D341Med (cell line): ENCODE measurements around the gene SLC29A3.
A peak's percentile ranks its signal among the peaks of the same experiment; 100 is the strongest.

Experiments
- DNase-seq: peaks from one replicate; pipeline ENCODE4 v3.0.0; 2012; ENCODE audit warnings: low spot score

The SLC29A3 gene

DNA sequence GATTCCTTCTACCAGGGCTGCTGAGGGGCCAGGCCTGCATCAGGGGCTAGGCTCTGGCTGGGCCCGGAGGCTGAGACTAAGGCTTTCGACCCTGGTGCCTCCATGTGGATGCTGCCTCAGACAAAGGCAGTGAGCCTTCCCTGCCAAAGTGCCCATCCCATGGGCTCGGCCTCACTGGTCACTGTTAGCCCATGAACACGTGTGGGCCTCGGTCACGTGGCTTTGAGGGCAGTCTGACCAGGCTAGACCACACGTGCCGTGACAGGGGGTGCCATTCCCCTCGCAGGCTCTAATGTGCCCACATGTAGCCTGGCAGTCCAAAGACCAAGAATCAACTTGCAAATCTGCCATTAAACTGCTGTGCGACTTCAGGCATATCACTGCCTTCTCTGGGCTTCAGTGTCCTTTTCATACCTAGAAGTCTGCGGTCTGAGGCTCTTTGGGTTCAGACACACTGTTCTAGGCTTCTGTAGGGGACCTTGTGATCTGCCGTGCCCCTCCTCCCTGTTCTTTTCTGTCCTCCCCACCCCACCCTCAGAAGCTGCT is 17.6 kb upstream of the SLC29A3 start:
- DNase-seq, result no peak

GRCh38 chr10:71302451-71302850 is 16.6 kb upstream of the SLC29A3 start:
- no peak for DNase-seq

DNA sequence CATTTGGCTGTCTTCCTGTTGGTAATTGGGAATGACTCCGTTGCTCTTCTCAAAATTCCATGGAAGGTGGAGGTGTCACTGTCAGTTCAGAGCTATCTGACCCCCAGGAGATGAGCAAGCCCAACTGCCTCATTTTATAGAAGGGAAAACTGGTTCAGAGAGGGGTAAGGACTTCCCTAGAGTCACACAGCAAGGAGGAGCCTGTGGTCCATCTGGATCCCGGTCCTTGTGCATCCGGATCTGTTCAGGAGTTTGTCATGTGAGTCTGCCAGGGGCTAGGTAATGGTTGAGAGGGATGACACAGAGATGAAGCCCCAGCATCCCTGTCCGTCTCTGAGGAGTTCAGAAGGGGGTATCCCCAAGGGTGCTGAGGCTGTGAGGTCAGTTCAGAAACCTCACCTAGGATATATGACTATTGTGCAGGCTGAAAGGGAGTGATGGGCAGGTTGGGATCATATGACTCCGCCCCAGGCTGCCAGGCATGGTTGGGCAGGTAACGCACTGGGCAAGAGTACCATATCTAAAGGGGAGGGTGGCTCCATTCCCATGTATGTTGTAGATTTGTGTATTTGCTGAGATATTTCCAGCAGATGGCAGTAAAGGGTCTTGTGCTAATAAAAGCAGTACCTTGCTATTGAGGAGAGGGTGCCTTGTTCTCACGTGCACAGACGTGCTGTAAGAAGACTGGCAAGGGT is 16.0 kb upstream of the SLC29A3 start:
- peak; percentile 52 for DNase-seq

DNA sequence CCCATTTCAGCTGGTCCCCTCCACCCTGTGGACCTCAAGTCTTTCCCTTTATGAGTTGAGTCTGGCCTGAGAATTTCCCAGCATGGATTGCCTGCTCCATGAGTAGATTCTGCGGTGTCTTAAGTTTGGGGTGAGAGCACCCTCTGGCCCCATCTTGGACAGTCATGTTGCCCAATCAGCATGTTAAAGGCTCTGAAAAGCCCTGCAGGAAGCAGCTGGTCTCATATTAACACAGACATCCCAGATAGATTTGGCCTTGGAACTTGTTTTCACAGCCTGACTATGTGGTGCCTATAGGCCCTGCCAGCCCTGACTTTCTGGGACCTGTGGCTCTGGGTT is 15.5 kb upstream of the SLC29A3 start:
- DNase-seq, result no peak

GRCh38 chr10:71304914-71305313 is 14.1 kb upstream of the SLC29A3 start:
- no peak for DNase-seq

DNA sequence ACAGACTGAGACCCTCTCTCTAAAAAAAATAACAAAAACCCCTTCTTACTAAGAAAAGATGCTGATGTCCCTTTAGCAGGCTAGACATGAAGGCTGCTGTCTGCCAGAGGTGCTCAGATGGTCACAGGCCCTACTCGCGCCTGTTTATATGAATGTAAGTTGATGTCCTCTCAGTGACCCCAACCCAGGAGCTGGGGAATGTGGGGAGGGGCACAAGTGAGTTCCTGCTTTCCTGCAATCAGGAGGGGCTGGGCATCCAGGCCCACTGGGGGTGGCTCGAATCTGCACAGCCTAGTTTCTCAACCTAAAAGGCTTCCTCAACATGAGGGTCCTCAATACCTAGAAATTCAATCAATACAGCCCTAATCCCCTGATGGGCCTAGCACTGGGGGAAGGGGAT is 12.1 kb upstream of the SLC29A3 start:
- no peak for DNase-seq

DNA sequence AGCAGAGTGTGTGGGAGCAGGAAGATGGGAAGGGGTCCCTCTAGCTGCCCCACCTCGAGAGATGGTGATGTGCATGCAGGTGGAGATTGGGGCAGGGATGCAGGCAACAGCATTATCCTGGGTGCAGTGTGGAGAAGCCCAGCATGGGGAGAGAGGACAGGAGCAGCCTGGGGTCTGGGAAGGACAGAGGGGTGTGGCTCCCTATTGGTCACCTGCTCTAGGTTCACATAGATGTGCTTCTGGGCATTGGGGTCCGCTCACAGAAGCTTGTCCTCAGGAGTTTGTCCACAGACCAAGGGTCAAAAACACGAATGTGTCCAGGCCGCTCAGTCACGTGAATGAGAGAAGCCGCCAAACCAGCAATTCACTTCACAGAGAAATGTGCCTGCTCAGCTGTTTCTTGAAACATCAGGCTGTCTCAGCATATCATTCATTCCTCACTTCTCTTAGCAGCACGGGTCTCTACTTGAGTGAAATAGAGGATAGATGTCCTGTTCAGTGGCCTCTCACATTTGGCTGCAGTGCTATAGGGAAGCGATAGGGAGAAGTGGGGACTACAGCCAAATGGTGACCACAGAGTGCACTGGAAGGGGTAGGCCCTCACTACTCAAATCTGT is 11.5 kb upstream of the SLC29A3 start:
- DNase-seq, result no peak

DNA sequence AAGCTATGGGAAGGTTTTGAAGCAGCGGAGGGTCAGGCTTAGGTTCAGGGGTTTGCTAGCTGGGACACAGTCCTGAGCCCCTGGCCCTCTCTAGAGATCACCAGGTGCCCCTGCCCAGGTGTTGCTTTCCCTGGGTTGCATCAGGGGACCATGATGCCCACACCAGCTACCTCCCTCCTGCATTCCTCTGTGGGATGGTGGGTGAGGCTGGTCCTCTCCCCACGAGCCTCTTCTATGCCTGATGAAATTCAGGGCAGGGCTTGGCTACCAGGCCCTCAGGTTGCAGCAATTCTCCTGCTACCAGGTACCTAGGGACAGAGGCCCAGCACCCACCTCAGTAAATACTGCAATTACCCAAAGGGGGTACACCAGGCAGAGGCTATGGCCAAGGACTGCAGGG is 10.8 kb upstream of the SLC29A3 start:
- no peak for DNase-seq

DNA sequence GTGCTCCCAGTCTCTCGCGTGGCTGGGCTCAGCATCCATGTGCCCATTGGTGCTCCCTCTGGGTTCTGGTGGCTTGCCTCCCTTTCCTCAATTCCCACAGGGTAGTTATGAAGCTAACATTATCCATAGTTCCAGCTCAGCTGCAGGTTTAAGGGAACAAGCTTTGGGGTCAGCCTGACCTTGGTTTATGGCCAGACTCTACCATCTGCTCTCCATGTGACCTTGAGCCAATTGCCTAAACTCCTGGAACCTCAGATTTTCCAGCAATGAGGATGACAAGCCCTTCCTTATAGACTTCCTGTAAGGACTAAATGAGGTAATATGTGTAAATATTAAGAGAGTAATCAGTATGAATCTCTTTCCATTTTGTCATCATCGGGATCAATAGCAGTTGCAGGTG is 10.1 kb upstream of the SLC29A3 start:
- DNase-seq, result no peak

DNA sequence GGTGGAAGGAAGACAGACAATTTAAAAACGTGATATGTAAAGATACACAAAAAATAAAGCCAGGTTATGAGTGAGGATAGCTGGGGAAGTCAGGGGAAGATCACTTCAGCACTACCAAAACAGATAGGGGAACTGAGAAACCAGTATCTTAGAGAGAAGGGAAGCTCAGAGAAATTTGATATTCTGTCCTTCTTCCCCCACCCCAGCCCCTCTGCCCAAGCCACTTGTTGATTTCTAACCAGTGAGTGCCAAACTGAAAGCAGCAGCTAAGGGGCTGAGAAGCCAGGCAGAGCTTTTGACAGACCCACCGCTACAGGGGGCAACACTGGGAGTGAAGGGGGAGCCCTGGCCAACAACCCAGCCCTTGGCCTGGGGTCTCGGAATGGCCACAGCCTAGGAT is 9.1 kb upstream of the SLC29A3 start:
- DNase-seq, result no peak

GRCh38 chr10:71312220-71312619 is 6.8 kb upstream of the SLC29A3 start:
- no peak for DNase-seq

GRCh38 chr10:71312811-71313789 is 6.0 kb upstream of the SLC29A3 start:
- DNase-seq, result peak; percentile 38

DNA sequence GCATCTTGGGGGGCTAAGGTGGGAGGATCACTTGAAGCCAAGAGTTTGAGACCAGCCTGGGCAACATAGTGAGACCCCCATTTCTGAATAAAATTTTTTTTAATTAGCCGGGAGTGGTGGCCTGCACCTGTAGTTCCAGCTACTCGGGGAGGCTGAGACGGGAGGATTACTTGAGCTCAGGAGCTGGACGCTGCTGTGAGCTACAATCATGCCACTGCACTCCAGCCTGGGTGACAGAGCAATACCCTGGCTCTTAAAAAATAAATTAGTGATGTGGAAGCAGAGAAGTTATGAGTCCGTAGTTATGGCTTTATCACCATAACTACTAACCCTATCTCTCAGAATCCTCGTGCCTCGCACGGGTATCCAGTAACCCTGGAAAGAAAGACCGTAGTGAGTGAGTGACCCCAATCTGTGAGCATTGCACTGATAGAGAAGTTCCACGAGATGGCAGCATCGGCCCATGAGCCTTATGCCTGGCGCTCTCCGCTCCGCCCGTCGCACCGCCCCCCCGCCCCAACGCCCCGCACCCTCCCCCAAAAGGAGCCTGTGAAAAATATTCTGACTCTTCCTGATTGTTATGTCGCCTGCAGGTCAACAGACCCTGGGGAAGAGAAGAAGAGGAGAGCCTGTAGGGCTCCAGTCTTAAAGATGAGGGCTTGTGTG is 4.9 kb upstream of the SLC29A3 start:
- DNase-seq, result peak; percentile 72

DNA sequence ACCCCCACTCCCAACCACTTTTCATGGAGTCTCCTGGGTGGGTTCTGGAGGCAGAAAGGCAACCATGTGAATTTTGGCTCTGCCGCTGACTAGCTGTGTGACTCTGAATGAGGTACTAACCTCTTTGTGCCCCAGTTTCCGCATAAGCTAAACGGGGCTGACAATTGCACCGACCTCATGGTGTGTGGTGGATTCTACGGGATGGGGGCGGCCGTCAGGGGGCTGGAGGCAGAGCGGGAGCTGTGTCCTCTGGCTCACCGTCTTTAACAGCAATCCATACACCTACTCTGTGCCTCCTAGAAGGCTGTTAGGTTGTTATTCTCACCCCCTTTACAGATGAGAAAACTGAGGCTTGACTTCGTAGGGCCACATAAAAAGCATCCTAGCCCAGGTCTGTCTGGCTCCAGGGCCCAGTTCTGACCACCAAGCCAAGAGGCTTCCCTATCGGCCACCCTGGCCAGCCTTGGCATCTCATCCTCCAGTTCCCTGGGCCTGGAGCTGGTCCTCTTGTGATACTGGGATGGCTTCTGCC is 4.3 kb upstream of the SLC29A3 start:
- no peak for DNase-seq

DNA sequence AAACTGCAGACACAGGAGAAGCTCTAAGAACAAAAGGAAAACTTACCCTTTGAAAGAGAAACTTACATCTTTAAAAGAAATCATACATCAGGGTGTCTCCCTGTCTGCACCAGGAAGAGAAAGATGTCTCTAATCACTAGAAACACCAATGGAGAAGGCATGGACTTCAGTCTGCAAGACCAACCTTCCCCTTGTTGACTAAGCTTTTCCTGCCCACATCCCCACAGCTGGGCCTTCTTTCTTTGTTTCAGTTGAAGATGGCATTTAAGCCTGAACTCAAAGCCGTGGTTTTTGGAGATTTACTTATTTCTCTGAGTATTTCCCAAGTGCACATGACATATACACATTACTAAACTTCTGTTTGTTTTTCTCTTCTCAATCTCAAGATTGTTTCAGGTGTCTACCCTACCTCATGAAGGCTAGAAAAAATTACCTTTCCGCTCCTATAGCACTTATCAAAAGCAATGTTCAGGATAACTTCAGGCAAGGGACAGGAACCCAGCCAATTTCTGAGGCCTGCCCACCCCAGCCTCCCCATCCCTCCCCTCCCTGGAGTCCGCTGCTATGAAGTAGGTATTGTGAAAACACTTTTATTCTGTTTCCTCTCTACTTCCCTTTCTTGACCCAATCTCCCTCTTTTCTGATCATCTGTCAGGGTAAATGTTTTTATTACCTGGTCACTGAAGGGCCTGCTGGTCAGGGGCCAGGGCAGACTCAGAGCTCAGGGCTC is 2.8 kb upstream of the SLC29A3 start:
- DNase-seq, result no peak

- DNase-seq, result no peak
Observed at GRCh38 chr10:71316786-71317160, 2.3 kb upstream of the SLC29A3 start.

DNA sequence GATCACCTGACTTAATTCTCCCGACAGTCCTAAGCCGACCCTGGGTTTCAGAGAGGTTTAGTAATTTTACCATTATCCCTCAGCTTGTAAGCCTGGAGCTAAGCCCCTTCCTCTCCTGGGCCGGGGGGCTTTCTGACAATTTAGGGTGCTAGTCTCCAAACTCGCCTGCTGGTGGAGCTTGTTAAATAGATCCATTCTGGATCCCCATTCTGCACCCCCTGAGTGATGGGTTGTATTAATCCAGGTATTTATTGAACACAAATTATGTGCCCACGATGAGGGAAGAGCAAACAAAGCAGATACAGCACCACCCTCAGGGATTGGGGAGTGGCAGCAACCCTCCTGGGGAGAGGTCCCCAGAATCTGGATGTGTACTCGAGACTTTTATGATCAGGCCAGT is 1.3 kb upstream of the SLC29A3 start:
- no peak for DNase-seq

DNA sequence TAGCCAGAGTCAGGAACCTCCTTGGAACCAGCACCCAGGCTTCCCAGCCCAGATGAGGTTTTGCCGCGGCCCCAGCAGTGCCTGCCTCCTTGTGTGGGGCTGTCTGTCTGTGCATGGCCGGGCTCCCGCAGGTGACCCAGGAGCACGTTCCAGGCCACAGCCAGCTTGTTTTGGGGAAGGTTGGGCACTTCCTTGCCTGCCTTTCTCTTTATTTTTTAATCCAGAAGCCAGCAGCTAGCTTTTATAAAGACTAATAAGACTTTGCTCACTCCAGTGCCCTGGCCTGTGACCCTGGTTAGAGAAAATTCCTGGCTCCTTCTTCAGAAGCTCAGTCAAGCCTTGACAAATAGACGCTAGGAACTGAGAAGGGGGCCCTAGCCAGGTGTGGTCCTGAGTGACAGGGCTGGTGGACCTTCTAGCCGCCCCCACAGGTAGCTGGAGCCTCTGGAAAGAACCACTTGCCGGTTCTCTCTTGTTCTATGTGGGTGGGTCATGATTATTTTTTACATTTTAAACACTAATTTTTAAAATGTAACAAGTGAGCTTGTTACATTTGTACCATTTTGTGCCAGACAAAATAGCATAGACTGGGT is 837 bp downstream of the SLC29A3 start:
- no peak for DNase-seq

DNA sequence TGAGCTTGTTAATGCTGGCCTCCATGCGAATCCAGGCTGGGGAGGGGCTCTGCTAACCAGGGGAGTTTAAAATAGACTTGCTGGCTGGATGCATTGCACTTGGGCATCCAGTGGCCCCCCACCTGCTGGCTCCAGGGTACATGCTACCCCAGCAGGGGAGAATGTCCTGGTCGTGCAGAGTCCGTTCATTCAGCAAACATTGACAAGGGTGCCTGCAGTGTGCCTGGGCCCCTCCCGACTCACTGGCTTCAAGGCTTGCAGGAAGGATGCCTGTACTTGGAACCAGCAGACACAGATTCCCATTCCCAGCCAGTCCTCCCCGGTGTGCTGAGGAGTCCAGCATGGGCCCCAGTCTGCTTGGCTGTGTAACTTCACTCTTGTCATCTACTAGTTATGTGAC is 1.5 kb downstream of the SLC29A3 start:
- no peak for DNase-seq

- no peak for DNase-seq
Observed at GRCh38 chr10:71321386-71321785, 2.3 kb downstream of the SLC29A3 start.

GRCh38 chr10:71323407-71323806 is 4.3 kb downstream of the SLC29A3 start:
- DNase-seq, result no peak
